ENCODE measurements around the gene NOPCHAP1.
"Not testable (repeated sequence)": the region's sequence is repeated elsewhere in the genome, so short reads cannot be mapped to it uniquely, and the experiment has no call there.

NOPCHAP1 gene

DNA sequence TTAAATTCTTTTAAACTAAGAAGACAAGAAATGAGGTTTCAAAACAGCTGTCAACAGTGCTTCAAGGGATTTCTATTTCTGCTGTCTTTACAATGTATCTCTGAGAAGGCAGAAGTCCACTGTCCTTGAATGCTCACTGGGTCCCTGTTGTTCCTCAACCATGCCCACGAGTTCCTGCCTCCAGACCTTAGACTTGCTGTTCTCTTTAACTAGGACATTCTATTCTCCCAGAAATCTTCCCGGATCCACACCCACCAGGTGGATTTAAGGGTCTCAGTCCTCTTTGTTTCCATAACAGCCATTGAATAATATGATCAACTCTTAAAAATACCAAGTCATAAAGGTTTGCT lies 21.3 kb upstream of the NOPCHAP1 start:
- DNase-seq (ENCODE audit: low spot score), result no peak

DNA sequence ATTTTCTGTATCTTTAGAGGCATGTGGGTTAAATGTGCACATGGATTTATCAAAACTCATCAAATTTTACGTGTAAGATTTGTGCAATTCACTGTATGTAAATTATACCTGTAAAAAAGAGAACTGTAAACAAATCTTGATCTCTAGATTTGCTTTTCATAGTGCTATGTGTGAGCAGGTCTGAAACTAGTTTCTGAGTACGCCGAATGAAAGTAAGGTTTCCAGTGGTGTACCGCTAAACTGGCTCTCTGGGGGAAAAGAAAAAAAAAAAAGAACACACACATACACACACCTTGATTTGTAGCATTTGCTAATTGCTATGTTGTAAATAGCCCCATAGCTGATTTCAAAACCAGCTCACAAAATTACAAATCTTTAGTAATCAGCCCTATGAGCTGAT lies 19.4 kb upstream of the NOPCHAP1 start:
- no peak for DNase-seq (ENCODE audit: low spot score)

DNA sequence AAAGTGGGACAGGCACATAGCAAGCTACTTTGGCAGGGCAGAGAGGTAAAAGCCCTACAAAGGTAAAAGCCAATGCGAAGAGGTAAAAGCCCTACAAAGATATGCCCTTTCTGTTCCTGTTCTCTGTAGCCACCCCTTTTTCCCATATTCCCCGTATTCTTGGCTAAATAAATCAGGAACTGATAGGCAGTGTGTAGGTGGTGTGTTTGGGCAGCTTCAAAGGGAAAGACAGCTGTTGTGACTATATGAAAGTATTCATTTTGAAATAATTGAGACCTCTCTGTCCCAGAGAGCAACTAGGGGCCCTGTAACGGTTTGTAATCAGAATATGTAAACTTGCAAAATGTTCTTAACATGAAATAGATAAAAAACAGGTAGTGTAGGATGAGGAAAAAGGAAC lies 16.8 kb upstream of the NOPCHAP1 start:
- no peak for DNase-seq (ENCODE audit: low spot score)

DNA sequence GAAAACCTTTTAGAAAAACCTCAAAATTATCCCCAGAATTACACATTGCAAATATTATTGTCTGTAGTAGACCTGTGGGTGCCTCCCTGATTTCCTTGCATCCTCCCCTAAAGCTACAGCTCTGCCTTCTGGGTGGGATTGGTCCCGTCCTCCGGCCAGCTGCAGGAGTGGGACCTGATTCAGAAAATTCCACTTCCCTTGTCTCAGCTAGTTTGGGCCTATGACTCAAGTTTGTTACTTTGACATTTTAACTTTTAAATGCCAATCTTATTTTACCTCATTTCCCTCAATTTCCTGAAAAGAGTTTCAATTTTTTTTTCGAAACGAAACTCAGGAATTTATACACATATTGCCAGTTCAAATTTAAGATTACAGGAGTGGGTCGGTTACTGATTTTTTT lies 14.8 kb upstream of the NOPCHAP1 start:
- no peak for DNase-seq (ENCODE audit: low spot score)

DNA sequence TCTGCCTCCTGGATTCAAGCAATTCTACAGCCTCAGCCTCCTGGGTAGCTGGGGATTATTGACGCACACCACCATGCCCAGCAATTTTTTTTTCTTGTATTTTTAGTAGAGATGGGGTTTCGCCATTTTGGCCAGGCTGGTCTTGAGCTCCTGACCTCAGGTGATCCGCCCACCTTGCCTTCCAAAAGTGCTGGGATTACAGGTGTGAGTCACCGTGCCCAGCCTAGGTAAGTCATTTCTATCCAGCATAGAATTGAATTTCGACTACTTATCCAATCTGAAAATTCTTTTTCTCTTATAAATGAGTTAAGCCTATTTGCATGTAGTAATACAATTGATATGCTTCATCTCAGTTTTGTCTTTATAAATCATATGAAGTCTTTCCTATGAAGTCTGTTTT lies 12.9 kb upstream of the NOPCHAP1 start:
- no peak for DNase-seq (ENCODE audit: low spot score)

DNA sequence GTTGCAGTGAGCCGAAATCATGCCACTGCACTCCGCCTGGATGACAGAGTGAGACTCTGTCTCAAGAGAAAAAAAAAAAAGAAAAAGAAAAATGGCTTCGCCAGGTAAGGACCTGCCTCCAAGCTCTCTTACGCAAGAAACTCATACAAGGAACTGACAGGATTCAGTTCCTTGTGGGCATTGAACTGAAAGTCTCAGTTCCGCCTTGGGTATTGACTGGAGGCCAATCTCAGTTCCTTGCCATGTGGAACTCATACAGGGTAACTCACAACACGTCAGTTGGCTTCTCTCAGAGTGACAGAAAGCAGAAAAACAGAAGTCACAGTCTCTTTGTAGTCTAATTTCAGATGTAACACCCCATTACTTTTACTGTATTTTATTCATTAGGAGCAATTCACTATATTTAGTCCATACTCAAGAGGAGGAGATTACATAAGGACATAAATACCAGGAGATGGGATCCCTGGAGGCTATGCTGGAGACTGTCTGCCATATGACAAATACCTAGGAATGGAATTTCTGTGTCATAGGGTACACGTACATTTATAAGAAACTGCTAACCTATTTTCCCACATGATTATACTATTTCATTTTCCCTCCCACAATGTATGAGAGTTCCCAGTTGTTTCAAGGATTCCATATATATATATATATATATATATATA lies 11.4 kb upstream of the NOPCHAP1 start:
- DNase-seq (ENCODE audit: low spot score), result no peak

DNA sequence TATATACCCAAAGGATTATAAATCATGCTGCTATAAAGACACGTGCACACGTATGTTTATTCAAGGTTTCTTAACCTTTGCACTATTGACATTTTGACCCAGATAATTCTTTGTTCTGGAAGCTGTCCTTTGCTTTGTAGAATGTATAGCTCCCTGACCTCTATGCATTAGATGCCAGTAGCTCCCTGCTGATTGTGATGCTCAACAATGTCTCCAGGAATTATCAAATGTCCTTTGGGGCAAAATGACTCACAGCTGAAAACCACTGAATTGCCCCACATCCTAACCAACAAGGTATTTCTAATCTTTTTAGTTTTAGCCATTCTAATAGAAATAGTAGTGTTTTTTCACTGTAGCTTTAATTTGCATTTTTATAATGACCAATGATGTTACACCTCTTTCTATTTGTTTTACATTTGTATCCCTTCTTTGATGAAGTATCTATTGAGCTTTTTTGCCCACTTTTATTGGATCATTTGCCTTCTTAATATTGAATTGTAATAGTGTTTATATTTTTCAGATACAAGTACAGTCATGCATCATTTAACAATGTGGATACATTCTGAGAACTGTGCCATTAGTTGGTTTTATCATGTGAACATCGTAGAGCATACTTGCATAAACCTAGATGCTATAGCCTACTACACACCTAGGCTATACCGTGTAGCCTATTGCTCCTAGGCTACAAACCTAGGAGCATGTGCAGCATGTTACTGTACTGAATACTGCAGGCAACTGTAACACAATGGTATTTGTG lies 10.4 kb upstream of the NOPCHAP1 start:
- DNase-seq (ENCODE audit: low spot score), result no peak

DNA sequence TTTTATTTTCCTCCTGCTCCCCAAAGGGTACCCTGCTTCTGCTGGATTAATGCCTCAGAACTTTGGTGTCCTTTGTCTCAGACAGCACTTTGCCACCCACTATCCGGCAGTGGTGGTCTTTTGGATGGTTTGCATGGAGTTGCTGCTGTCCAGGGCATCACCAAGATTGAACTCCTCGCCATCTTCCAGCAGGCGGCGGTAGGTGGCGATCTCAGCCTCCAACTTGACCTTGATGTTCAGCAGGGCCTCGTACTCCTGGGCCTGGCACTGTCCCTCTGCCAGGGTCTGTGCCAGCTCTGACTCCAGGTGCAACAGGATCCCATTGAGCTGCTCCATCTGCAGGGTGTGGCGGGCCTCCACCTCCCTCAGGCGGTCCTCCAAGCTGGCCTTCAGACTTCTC lies 9.4 kb upstream of the NOPCHAP1 start:
- no peak for DNase-seq (ENCODE audit: low spot score)

DNA sequence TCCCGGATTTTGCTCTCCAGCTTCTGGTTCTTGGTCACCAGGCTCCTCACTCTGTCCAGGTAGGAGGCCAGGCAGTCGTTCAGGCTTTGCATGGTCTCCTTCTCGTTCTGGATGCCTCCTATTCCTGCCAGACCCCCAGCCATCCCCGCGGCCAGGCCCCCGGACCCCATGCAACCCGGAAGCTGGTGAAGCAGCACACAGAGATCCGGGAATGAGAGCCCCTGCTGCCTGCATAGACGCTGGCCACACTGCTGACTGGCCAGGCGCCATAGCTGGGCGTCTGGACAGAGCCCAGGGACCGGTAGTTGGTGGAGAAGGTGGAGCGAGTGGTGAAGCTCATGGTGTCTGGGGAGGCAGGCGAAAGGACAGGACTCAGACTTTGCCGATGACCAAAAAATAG lies 8.4 kb upstream of the NOPCHAP1 start:
- not testable (repeated sequence) for DNase-seq (ENCODE audit: low spot score)

DNA sequence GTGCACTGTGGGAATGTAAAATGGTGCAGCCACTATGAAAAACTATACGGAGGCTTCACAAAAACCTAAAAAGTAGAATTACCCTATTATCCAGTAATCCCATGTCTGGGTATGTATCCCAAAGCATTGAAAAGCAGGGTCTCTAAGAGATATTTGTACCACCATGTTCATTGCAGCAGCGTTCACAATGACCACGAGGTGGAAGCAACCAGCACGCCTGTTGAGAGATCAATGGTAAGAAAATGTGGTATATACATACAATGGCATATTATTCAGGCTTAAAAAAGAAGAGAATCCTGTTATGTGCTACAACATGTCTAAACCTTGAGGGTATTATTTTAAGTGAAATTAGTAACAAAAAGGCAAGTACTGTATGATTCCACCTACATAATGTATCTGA lies 910 bp upstream of the NOPCHAP1 start:
- DNase-seq (ENCODE audit: low spot score), result no peak

DNA sequence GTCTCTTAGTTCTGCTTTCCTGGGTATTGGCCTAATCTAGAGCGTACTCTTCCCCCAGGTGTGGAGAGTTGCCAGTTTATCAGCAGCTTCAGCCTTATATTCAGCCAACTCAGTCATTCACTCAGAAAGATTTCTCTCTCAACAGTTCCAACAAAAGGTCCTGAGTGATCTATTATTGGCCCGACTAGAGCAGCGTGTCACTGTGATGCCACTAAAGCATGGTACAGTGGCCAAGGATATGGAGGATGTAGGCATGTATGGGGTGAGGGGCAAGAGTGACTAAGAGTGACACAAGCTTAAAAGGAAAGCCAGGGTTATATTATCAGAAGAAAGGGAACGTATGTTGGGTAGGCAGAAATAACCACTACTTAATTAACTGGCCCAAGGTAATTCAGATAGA lies 4.8 kb downstream of the NOPCHAP1 start:
- no peak for DNase-seq (ENCODE audit: low spot score)

DNA sequence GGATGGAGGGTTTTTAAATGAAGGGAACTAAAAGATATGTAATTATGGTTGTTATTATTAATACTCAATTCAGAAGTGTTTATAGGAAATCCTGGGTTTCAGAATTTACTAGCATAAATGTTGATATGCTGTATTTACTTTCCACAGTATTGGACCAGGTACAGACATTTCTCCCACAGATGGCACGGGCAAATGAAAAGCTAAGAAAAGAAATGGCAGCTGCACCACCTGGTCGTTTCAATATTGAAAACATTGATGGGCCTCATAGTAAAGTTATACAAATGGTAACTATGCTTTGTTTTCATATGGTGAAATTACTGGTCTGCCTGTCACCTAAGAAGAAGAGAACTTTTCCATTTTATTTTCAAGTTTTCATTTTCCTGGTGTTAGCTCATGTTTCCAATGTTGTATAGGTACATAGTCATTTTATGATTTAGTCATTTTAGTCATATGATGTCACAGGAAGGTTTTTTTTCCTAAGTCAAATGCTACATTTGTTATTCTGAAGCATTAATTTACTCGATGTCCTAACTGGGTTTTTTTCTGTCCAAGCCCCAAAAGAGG lies 5.5 kb downstream of the NOPCHAP1 start:
- no peak for DNase-seq (ENCODE audit: low spot score)

DNA sequence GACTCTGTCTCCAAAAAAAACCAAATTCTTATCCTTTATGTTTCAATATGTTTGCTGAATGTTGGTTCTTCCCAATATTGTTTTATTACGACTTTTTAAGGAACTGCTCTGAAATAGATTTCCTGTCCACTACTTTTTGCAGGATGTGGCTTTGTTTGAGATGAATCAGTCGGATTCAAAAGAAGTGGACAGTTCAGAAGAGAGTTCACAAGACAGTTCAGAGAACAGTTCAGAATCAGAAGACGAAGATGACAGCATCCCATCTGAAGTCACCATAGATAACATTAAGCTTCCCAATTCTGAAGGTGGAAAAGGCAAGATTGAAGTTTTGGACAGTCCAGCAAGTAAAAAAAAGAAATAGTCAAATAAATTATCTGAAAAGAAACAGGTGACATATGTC lies 8.2 kb downstream of the NOPCHAP1 start:
- DNase-seq (ENCODE audit: low spot score), result no peak

DNA sequence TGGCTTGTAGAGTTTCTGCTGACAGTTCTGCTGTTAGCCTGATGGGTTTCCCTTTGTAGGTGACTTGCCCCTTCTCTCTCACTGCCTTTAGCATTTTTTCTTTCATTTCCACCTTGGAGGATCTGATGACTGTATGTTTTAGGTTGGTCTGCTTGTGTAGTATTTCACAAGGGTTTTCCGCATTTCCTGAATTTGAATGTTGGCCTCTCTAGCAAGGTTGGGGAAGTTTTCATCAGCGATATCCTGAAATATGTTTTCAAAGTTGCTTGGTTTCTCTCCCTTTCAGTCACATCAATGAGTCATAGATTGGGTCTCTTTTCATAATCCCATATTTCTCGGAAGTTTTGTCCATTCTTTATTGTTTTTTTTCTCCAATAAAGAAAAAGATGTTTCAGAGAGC lies 11.4 kb downstream of the NOPCHAP1 start:
- DNase-seq (ENCODE audit: low spot score), result no peak

DNA sequence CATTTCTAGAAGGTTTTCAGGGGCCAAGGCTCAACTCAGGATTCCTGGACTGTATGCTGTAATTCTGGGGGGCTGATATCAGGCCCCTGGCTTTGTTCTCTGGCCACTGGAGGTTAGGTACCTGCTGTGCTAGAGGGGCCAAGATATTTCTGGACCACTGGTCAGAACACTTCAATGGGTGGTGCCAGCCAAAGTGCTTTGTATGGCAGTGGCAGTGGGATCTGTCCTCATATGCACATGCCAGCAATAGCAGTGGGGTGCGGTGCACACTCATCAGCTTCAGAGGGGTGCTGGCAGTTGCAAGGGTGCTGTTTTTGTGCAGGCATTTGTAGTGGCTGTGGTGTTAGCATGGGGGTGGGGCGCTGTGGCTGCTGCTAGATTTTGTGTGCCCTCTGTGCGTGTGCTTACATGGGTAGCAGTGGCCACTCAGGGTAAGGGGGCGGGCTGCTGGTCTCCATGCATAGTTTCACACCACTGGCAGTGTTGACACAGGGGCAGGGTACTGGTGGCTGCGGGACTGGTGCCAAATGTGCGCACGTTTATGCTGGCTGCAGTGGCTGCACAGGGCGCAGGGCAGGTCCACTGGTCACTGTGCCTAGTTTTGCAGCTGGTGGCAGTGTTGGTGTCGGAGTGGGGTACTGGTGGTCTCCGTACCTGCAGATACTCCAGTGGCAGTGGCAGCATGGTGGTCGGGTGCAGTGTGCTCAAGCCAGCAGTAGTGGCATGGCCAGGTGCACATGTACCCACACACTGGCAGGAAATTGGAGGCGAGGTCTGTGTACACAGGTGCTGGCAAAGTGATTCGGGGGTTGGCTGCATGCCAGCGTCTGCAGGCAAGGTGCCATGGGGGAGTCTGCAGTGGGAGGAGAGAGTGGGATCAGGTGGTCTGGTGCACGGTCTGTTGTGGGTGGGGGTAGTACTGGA lies 12.6 kb downstream of the NOPCHAP1 start:
- DNase-seq (ENCODE audit: low spot score), result no peak

DNA sequence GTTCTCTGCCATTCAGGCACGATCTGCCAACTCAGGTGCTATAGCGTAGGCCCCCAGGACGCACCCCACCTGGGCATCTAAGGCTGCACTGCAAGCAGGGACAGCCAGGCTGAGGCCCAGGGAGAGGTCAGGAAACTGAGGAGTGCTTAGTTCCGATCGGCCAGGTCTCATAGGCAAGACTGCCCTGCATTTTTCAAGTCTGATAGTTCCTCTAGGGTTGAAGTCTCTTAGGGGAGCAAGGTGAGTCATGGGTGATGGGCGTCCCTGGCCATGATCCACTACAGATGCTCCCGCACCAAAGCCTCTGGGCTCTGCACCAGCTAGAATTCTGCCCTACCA lies 13.2 kb downstream of the NOPCHAP1 start:
- DNase-seq (ENCODE audit: low spot score), result no peak

DNA sequence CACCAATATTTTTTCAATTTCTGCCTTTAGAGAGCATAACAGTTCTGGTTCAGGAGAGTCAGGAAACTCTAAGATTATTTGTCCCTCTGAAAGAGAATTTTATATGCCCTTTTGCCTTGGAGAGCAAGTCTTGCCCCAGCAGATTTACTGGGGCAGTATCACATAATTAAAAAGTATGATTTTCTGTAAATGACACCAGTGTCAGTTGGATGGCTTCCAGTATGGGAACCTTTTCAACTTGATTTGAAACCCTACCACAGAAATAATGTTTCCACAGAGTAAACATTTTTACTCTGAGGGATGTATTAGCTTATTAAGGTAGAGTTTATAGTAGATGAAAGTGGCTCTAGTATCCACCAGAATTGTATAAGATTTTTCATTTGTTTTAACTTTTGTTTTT lies 15.4 kb downstream of the NOPCHAP1 start:
- DNase-seq (ENCODE audit: low spot score), result no peak

DNA sequence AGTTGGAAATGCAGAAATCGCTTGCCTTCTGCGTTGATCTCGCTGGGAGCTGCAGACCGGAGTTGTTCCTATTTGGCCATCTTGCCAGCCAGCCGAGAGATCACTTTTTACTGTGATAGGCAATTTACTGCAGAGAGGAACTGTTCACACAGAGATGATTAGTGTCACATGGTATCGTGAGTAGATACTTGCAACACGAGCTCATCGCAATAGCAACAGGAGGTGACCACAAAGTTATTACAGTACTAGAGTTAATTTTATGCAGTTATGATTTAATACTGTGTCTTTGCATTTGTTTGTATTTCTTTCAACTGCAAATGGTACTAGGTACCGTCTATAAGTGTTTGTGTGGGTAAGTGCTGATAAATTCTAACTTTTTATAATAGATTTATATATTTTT lies 27.8 kb downstream of the NOPCHAP1 start:
- DNase-seq (ENCODE audit: low spot score), result no peak

DNA sequence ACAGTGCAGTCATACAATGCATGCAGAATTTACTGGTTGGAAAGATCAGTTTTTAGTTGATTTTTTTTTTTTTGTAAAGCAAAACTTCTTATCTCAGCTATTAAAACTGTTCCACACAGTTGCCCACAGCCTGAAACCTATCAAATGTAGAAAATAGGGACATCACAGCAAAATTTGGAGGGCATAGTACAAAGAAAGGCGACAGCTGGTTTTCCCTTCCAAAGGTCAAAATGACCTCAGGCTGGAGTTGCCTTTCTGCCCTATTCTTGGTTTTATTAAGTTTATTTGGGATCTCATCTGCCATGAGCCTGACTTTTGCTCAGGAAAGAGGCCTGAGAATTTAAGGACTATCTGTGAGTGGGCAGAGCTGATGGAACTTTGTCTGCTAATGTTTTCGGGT lies 28.5 kb downstream of the NOPCHAP1 start:
- DNase-seq (ENCODE audit: low spot score), result no peak

DNA sequence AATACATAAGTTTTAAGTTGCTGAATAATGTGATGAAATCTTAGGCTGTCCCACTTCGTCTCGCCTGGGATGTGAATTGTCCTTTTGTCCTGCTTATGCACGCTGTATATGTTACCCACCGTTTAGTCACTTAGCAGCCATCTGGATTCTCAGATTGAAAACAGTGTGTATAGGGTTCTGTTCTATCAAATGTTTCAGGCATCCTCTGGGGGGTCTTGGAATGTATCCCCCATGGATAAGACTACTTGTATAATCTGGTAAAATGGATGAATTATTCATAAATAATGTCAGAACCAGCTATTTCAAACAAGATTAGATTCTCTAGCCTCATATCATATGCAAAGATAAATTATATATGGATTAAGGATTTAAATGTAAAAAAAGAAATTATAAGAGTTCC lies 29.4 kb downstream of the NOPCHAP1 start:
- no peak for DNase-seq (ENCODE audit: low spot score)

DNA sequence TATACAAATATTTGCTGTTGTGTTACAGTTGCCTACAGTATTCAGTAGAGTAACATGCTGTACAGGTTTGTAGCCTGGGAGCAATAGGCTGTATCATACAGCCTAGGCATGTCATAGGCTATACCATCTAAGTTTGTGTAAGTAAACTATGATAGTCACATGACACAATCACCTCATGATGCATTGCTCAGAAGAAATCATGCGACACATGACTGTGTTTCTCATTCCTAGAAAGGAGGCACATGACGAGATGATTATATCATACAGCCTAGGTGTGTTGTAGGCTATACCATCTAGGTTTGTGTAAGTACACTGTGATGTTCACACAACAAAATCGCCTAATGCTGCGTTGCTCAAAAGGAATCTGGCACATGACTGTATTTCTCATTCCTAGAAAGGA lies 31.9 kb downstream of the NOPCHAP1 start:
- no peak for DNase-seq (ENCODE audit: low spot score)

DNA sequence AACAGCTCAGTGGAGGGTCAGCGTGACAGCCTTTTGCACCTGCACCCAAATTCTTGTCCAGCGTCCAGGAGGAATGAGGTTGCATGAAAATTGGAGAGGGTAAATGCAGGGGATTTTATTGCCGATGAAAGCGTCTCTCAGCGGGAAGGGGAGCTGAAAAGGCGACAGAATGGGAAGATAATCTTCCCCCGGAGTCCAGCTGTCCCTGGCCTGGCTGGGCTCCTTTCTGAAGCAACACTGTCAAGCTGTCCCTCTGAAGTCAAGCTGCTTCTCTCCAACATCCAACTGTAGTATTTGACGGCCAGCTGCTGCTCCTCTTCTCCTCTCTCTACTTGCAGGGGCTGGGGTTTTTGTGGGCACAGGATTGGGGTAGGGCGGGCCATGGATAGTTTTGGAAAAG lies 32.7 kb downstream of the NOPCHAP1 start:
- DNase-seq (ENCODE audit: low spot score), result no peak
